Skeletal muscle cell (primary cell): Measurements from ENCODE around the gene CAMSAP1.

ENCODE experiments used
- DNase-seq: peaks from one replicate; pipeline ENCODE4 v3.0.0-alpha.2; 2010; ENCODE audit warnings: low read depth
- H3K4me3 ChIP-seq: 2 replicates; pipeline ENCODE4 v1.5.1; 2011; ENCODE audit warnings: low read depth, mild to moderate bottlenecking, control low read depth, low read length, moderate library complexity

CAMSAP1 gene

DNA sequence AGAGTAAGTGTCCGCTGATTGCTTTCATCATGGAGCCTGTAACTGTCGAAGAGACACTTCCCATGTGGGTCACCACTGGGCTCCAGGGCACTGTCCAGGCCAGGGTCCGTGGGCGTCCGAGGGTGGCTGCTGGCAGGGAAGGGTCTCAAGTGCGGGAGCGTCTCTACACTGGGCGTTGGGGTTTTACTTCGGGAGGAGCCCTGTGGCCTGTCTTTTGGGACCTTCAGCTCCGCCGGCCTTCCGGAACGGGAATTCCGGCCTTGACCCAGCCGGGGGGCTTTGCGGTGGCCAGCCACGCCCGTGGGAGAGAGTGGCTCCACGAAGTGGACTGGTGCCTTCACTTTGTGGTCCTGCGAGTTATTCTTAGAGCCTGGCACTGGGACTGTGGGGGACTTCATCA is 86.2 kb downstream of the CAMSAP1 start:
- DNase-seq, result no peak
- no peak overlapping the region for H3K4me3 ChIP-seq

DNA sequence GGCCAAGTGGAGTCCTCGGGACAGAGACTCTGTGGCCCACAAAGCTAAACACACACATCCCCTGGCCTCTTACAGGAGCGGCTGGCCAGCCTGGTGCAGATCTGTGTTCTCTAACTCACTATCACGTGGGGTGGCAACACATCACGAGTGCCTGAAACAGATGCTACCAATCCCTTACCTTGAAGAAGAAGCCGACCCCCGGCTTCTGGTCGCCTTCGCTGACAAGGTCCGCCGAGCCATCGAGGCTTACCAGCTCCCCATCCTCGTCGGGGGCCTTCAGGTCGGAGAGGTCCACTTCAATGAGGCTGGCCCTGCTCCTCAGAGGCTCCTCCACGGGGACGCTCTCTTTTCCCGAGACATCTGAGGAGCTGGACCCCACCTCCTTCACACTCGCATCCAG is 86.7 kb downstream of the CAMSAP1 start:
- no peak overlapping the region for H3K4me3 ChIP-seq
- DNase-seq, result no peak

DNA sequence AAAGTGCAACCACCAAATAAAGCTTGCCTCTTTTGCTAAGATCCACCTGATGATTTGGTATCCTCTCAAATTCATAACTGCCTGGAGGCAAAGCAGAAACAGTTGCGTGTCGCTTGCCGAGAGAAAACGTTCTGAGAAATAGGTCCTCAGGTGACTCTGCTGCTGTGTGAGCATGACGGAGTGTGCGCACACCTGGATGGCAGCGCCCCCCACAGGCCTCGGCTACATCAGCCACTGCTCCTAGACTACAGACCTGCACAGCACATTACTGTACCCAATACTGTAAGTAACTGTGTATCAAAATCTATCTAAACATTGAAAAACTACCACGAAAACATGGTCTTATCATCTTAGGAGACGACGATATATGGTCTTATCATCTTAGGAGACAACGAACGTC is 87.4 kb downstream of the CAMSAP1 start:
- H3K4me3 ChIP-seq, result no peak overlapping the region
- no peak for DNase-seq

DNA sequence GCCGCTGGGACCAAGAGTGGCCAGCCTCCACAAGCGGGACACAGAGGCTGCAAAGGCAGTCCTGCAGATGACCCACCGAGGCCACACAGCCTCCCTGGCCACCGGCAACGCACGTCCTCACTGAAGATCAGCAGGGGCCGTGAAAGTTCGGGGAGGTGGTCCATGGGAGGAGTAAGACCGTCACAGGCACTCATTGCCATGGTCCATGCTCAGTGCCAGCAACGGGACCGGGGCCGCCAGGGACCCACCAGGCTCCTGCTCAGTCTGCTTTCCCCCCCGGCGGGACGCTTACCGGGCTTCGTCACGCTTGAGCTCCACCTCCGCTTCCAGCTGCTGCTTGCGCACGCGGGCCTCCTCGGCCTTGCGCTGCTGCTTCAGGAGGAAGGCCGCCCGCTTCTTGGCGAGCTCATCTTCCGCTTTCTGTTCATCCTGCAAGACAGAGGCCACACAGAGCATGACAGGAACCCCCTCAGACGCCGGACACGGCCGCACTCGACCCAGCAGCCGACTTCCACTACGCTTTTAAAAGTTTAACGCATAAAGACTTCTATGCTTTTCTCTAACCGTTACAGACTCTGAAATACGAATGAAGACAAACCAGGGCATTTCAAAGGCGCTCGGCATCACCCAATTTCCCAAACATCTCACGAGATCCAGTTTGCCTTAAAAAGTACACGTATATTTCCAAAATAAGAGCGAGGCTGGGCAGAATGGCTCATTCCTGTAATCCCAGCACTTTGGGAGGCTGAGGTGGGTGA is 88.4 kb downstream of the CAMSAP1 start:
- H3K4me3 ChIP-seq, result no peak overlapping the region
- DNase-seq, result no peak

DNA sequence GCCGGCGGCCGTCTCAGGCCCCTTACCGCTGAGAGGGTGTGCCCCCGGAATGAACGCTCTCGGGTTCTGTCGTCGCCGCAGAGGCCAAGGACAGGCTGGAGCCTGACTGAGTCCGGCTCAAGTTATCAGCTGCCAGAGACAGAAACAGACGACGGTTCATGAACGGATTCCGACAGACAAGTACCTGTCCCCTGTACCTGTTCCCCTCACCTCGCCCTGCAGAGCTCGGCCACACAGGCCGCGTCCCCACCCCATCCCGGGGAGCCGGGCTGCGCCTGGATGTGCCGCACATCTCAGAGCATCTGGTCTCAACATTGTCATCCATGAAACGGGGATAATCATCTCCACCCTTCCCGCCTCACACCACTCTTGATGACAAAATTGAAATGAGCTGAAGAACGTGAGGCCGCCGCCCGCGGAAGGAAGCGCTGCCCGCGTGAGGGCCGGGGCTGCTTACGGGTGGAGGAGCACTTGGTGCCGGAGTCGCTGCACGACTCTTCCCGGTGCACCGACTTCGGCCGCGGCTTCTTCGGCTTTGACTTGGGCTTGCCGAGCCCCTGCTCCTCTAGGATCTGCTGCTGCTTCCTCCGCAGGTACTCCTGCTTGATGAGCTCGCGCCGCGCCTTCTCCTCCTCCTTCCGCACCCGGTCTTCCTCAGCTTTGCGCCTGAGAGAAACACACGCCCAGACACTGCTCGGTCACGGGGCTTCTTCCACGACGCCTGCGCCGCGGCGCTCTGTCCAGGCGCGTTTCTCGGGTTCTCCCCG is 89.2 kb downstream of the CAMSAP1 start:
- DNase-seq, result no peak
- no peak overlapping the region for H3K4me3 ChIP-seq

DNA sequence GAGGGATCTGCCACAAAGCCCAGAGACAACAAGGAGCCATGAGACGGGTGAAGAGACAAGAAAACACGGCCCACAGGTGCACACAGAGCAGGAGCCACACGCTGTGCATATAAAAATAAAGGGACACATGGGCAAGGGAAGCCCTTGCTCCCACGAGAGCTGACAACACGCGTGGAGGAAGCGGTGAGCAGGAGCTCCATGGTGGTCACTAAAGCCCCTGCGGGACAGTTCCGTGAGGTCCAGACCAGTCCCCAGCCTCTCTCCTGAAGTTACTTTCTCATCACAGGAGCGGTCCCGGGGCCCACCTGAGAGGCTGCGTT is 90.7 kb downstream of the CAMSAP1 start:
- DNase-seq, result no peak
- H3K4me3 ChIP-seq, result no peak overlapping the region

DNA sequence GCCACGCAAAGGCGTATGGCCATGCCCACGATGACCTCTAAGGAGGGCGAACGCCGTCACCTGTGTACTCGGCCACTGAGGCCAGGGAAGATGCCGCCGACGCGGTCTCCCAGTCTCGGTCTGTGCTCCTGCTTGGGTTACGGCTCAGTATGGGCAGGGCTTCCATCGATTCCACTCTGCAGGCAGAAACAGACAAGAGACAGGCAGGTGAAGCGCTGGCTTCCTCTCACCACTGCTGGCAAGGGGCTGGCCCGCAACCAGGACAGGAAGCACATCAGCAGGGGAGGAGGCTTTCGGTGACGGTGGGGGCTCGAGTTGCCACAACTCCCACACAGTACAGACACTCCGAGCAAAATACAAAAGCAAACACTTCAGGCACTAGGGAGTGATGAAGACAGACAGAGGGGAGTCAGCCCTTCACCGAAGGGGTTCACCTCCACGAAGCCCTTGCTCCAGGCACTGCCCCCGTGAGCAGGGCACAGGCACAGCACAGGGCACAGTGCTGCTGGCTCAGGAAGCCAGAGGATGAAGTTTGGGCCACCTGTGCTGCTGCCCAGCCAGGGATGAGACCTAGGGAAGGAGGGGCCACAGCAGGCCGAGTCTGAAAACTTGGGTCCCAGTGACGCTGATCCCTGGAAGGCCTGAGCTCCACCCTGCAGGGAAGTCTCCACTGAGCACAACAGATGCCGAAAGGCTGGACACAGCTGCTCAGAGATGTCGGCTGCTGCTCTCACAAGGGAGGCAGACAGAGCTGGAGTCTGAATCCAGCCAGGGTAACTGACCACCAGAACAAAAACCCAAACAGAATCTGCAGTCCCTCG is 91.3 kb downstream of the CAMSAP1 start:
- H3K4me3 ChIP-seq, result no peak overlapping the region
- DNase-seq, result no peak

DNA sequence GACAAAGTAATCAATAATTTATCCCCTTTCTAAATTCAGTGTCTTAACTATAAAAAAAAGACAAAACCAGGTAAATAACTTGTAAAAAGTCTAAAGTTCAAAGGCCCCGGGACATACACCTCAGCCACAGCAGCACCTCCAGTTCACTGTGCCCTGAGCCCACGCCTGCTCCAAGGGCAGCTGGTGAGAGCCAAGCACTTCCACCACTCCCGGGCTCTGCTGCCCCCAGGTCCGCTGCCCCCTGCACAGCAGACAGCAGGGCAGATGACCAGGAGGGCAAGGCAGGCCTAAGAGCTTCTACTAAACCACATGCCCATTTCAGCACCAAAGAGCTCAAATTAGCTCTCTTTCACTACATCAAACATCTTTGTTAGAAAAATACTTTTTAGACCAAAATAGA is 91.9 kb downstream of the CAMSAP1 start:
- no peak for DNase-seq
- no peak overlapping the region for H3K4me3 ChIP-seq

DNA sequence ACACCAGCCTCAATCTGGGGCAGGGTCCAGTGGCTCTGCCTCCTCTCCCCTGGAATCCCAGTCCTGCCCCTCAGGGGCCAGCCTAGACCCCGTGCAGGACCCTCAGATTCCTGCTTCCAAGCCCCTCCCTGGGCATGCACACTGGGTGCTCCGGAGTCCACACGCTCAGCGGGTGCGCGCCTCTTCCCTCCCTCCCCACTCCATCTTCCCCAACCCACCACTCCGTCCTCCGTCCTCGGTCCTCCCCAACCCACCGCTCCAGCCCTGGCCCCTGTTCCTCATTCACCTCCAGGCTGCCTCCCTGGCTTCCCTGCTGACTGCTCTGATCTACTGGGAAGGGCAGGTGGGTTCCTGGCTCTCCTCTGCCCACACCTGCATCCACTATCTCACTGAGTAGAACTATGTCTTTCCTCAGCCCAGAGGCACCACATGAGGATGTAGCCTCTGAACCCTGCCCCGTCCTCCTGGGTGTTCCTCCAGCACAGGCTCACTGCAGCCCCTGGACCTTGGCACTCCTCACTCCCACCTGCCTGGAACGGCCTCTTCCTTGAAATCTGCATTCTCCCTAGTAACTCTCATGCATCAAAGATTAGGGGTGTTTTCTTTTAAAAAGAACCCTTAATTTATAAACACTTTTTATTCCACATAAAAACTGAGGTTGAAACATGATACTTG is 92.8 kb downstream of the CAMSAP1 start:
- DNase-seq, result no peak
- no peak overlapping the region for H3K4me3 ChIP-seq

DNA sequence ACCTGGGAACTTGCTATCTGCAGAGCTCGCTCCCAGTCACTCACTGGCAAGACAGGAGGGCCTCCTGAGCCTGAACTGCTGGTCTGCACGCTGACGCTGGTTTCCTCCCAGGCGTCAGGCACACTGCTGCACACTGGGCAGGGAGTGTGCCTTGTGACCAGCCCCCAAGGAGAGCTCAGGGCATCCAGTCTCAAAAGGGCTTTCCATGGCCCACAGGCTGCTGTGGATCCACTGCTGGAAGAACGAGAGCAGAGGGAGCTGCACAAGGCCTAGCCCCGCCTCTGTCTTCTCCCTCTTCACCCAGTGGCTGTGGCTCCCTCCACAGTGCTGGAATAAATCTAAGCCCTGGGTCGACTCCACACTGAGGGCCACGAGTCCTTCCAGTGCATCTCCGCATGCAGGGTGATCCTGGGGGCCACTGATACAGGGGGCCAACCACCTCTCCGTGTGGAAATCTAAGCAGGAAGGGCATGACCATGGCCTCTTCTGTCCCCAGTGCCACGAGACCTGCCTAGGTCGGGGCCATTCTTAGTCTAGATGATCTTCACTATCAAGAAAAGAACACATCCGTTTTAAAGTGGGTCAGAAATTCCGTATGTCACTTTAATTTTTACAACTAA is 93.6 kb downstream of the CAMSAP1 start:
- DNase-seq, result no peak
- no peak overlapping the region for H3K4me3 ChIP-seq

DNA sequence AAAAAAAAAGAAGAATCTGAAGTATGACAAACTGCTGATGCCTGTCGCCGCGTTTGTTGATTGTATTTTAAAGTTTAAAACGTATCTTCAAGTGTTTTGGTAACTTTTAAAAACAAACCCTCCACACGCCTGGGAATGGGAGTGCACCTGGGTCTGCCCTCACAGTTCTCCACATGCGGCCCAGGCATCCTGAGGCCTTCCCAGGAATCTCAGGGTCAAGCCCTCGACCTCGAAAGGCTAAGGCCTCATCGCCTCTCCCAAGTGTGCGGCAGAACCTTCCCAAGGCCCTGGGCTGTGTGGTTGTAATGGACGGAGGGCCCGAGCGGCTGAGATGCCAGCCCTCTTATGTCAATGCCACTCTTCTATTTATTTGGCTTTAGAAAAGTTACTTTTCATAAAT is 94.4 kb downstream of the CAMSAP1 start:
- DNase-seq, result no peak
- no peak overlapping the region for H3K4me3 ChIP-seq

DNA sequence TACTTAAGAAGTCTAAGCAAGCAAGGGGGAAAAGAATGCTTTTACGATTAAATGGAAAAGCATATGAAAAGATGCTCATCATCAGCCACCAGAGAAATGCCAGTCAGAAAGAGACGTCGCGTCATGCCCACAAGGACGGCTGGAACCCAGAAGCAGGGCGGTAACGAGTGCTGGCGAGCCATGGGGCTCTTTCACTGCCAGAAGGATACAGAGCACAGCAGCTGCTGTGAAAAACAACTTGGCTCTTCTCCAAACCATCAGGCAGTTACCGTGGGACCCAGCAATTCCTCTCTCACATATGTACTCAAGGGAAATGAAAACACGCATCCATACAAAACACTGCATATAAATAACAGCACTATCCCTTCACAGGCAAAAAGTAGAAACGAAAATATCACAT is 95.5 kb downstream of the CAMSAP1 start:
- H3K4me3 ChIP-seq, result no peak overlapping the region
- DNase-seq, result peak; percentile 45

DNA sequence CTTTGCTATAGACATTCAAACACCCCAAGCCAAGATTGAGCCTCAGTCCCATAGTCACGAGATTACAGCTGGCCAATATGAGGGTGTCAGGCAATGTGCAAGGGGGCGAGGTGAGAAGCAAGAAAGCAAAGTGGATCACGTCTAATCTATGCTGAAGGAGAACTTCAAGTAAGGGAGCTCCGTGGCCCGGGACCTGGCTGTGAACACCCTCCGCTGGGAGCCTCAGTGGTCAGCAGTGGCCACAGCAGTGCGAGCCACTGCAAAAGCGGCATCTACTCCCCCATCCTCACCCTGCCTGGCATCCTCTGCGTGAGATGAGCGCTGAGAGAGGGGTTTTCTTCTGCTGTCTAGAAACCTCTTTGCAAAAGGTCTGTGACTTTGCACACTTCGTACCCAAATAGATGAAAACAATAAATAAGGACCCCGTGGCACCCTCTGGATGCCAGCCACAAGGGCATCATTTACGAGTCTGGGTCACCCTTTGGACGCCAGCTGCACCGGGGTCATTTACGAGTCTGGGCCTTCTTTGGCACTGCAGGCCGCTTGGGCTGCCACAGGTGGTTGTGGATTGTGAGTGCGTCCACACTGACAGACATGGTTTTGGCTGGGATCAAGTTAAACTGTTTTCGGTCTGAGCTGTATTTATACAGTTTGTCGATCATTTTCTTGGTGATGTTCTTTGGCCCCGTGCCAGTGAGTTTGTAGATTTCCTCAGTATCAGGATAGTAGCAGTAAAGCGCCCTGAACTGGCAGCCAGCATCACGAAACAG is 96.4 kb downstream of the CAMSAP1 start:
- DNase-seq, result no peak
- no peak overlapping the region for H3K4me3 ChIP-seq

DNA sequence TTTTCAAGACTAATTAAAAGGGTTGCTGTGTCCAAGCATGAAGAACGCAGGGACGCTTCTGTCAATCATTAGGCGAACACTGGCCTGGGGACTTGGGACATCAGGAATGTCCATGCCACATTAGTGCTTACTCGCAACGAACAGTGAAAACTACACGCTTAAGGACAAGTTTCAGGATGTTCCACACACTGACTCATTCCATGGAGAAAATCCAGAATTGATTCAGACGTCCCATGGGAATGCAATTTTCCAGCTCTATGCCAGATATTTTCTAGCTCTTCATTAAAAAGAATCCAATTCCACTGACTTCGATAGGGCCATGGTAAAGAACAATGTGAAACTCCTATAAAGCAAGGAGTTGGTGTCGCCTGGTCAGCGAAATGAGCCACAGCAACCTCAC is 98.2 kb downstream of the CAMSAP1 start:
- peak; percentile 54 for DNase-seq

DNA sequence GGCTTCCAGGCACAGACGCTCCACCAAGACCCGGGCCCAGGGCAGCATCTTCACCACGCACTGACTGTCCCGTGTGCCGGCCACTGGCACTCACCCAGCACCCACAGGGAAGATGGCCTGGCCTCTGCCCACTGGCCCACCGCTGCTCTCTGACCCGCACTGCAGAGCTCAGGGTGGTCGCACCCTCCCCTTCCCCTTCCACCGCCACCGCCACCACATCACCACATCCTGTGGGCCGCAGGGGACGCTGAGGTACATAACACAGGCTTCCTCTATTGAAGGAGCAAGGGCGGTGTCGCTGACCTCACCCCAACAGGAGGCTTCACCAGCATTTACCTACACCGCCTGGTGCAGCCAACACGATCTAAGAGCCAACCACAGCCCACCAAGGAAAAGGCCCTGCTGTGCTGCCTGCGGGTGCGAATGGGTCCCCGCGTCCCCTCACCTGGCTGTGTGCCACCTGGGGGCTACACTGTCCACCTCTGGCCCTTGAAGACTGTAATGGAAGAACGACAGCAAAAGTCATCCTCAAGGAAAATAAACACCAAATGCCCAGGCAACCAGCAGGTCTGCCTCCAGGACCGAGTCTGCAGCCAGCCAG is 101.8 kb downstream of the CAMSAP1 start:
- H3K4me3 ChIP-seq, result no peak overlapping the region

More for the DNA sequence above, 98.2 kb downstream of the CAMSAP1 start:
- no peak overlapping the region for H3K4me3 ChIP-seq

DNA sequence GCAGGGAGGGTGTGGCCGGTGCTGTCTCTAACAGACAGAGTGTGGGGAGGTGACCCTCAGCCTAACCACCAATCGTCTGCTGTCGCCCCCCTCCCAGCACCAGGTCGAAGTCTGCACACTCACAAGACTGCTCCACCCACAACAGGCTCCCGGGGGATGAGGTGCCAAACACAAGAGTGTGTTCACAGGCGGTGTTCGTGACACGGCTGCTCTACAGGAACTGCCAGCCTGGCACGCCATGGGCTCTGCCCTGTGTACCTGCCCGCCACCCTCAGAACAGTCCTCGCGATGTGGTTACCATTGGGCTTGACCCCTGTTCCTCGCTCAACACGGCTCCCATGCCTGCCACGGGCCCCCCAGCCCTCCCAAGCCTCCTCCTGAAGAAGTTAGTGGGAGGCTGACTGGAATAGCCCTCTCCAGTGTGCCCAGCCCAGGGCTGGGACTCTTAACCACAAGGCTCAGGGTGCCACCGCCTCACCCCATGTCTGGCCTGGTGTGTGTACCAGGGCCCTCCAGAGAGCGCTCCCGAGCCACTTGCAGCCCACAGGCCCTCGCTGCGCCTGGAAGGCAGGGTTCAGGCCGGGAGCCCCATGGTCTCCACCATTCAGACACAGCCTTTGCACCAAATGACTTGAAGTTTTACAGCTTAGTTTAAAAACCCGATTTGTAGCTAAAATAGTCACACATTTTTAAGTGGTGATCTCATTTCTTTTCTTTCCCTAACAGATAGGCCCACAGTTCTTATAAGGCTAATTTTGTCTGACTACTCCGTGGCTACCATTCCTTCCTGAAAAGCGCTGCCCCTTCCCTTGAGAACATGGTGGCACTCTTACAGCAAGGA is 102.5 kb downstream of the CAMSAP1 start:
- H3K4me3 ChIP-seq, result no peak overlapping the region
- DNase-seq, result no peak

More for the DNA sequence above, 101.8 kb downstream of the CAMSAP1 start:
- DNase-seq, result no peak

DNA sequence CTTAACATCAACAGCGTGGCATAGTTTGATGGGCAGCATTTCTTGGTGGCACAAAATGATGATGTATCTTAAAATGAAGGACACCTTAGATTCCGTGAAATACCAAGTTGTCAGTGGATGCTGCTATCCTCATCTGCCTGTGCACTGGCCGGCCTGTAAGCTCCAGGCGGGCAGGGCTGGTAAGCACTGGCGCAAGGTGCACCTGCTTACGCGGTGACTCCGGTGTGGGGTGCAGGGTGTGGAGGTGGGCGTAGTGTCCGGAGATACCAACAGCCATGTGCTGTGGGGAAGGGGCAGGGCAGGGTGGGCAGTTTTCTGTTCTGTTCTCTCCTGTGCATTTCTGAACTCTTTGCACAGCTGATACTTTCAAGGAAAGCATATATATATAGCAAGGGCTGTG is 103.9 kb downstream of the CAMSAP1 start:
- H3K4me3 ChIP-seq, result no peak overlapping the region
- no peak for DNase-seq
